PFSK-1 (cell line): ENCODE measurements around the gene CAPN9.

Experiments
- POLR2AphosphoS5 ChIP-seq: IDR thresholded peaks from 2 replicates; pipeline ENCODE4 v1.6.1; 2012; ENCODE audit warnings: low read depth, mild to moderate bottlenecking, control low read depth, low read length, moderate library complexity
- TF ChIP-seq, protein P1 (sequence below), 2 experiments: IDR thresholded peaks; 2 replicates each; pipeline versions ENCODE4 v1.6.1 to v1.8.0; 2011 to 2012; ENCODE audit warnings: low read depth in 2 of 2, low read length in 2 of 2, control low read depth in 1 of 2, inconsistent platforms in 1 of 2, mild to moderate bottlenecking in 1 of 2, moderate library complexity in 1 of 2; ENCODE audit not compliant: insufficient read depth in 1 of 2

GRCh38 chr1:230773396-230774033 is 26.3 kb downstream of the CAPN9 start:
- no peak for TF ChIP-seq POLR2AphosphoS5
- TF ChIP-seq, protein P1, sequence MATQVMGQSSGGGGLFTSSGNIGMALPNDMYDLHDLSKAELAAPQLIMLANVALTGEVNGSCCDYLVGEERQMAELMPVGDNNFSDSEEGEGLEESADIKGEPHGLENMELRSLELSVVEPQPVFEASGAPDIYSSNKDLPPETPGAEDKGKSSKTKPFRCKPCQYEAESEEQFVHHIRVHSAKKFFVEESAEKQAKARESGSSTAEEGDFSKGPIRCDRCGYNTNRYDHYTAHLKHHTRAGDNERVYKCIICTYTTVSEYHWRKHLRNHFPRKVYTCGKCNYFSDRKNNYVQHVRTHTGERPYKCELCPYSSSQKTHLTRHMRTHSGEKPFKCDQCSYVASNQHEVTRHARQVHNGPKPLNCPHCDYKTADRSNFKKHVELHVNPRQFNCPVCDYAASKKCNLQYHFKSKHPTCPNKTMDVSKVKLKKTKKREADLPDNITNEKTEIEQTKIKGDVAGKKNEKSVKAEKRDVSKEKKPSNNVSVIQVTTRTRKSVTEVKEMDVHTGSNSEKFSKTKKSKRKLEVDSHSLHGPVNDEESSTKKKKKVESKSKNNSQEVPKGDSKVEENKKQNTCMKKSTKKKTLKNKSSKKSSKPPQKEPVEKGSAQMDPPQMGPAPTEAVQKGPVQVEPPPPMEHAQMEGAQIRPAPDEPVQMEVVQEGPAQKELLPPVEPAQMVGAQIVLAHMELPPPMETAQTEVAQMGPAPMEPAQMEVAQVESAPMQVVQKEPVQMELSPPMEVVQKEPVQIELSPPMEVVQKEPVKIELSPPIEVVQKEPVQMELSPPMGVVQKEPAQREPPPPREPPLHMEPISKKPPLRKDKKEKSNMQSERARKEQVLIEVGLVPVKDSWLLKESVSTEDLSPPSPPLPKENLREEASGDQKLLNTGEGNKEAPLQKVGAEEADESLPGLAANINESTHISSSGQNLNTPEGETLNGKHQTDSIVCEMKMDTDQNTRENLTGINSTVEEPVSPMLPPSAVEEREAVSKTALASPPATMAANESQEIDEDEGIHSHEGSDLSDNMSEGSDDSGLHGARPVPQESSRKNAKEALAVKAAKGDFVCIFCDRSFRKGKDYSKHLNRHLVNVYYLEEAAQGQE (IDR thresholded peaks at IDR 0.05; ENCODE audit: insufficient read depth in 1 of 2, low read depth in 2 of 2, low read length in 2 of 2): no peak
